Activated naive CD8-positive, alpha-beta T cell treated with anti-CD3 and anti-CD28 coated beads, Interleukin-2, amount 10 ng/mL, durations not matched to agents 7 days and 5 days (primary cell): ENCODE data around the gene BMAL1. TPM values are rescaled to one million over a fixed set of nuclear protein-coding genes. Genes with fewer than 3 reads are reported as not detected.

ENCODE experiments used
- ATAC-seq: fragments of 150-1000 bp; cut with Tn5 transposase; one replicate; pipeline ENCODE4 v1.10.0; 2021; ENCODE audit warnings: low read depth, moderate library complexity
- POLR2A ChIA-PET: fragments of 350-600 bp; sonication (Branson Sonifier 250); formaldehyde crosslinking; loops from one replicate; lab custom pipeline; 2021; ENCODE audit warnings: antibody characterized with exemption; lab: Charles Lee
- DNase-seq: peaks from one replicate; pipeline ENCODE4 v3.0.0; 2021
- H3K27ac Mint-ChIP-seq: one replicate; pipeline ENCODE4 v1.8.0; 2022; ENCODE audit warnings: mild to moderate bottlenecking, mixed read lengths
- H3K27me3 Mint-ChIP-seq: one replicate; pipeline ENCODE4 v1.8.0; 2022; ENCODE audit warnings: mild to moderate bottlenecking, moderate library complexity, mixed read lengths
- H3K36me3 Mint-ChIP-seq: one replicate; pipeline ENCODE4 v1.8.0; 2021; ENCODE audit warnings: mild to moderate bottlenecking, mixed read lengths
- H3K4me1 Mint-ChIP-seq: one replicate; pipeline ENCODE4 v1.8.0; 2021; ENCODE audit warnings: mixed read lengths
- H3K4me3 Mint-ChIP-seq: one replicate; pipeline ENCODE4 v1.8.0; 2022; ENCODE audit warnings: mild to moderate bottlenecking, moderate library complexity, mixed read lengths
- H3K9me3 Mint-ChIP-seq: one replicate; pipeline ENCODE4 v1.8.0; 2021; ENCODE audit warnings: mixed read lengths
- total RNA-seq, 2 experiments: library from RNA; stranded (reverse); gene quantifications; one replicate each; pipeline ENCODE4 v1.2.3, GENCODE V29; 2021

BMAL1 gene
- total RNA-seq, 2 experiments from 2014 or later: 76.8 to 83.3 TPM

DNA sequence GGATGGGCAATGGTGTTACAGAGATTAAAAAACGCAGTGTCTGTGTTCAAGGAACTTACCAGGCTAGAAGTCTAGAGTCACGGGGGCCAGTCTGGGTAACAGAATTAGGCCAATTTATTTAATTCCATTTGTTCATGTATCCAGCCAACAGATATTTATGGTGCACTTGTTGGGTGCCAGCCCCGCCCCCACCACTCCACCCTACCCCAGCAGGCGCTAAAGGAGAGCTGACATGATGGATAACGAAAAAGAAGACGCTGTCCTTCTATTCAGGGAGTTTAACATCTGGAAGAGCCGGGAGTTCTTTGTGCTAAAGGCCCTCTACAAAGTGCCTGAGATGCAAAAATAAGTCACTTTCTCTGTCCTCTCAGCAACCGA, 1.1 kb upstream of the BMAL1 start:
- ATAC-seq (no peak), DNase-seq (no peak)
- peaks cover 35% of the 10 kb centered on the region for H3K4me1 Mint-ChIP-seq
- H3K36me3 Mint-ChIP-seq: peaks cover 4% of the 10 kb centered on the region
- no peaks in the 10 kb centered on the region for H3K9me3 Mint-ChIP-seq
- peak overlapping the region; percentile 95 for H3K4me3 Mint-ChIP-seq
- POLR2A ChIA-PET: interaction anchor here (0.8 to 1.8 kb wide), 2 partner anchors 21 to 68 kb away, joined by 3 to 5 read pairs; no protein-coding TSS in a partner anchor
- peaks cover 40% of the 10 kb centered on the region for H3K27me3 Mint-ChIP-seq
- H3K27ac Mint-ChIP-seq: peak overlapping the region; percentile 85

DNA sequence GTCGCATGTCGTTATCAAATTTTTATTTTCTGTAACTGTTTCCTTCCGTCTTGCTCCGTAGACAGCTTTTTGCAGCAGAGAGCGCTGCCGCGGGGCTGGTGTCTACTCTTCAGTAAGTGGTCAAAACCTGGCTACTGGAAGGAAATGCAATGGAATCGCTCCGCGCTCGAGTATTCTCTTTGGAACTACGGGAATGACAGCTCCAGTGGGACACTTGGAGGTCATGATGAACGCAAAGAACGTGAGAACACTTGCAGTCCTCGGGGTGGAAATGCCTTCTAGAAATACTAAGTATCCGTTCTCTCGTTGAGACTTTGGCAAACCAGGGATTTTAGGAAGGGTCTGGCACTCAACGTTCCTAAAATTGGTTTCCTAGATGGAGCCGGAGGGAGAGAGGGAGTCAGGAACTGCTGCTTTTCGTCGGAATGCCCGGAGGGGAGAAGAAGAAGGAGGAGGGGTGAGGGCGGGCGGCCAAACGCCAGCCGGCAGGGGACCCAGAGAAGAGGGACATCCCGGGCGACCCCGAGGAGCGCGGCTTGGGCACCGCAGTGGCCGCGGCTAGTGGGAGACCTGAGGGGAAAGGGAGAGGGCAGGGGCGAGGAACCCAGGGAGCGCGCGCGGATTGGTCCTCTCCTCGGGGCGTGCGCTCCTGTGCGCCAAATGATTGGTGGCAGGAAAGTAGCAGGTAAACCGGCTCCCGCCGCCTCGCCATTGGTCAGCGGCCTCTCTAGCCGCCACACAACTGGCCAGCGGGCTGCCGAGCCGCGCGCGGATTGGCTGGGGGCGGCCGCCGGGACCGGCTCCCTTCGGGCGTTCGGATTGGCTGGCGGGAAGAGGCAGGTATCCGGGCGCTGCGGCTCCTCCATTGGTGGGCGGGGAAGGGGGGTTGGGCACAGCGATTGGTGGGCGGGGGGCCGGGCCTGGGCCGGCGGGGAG, 490 bp upstream of the BMAL1 start:
- POLR2A ChIA-PET: interaction anchor here (0.8 to 1.8 kb wide), 2 partner anchors 21 to 69 kb away, joined by 3 to 5 read pairs; no protein-coding TSS in a partner anchor
- peak; percentile 92 for ATAC-seq
- DNase-seq: peak; percentile 97
- peaks cover 37% of the 10 kb centered on the region for H3K27me3 Mint-ChIP-seq
- peak overlapping the region; percentile 85 for H3K27ac Mint-ChIP-seq
- H3K4me1 Mint-ChIP-seq: peaks cover 37% of the 10 kb centered on the region
- H3K4me3 Mint-ChIP-seq: peak overlapping the region; percentile 95
- peaks cover 6% of the 10 kb centered on the region for H3K36me3 Mint-ChIP-seq
- no peaks in the 10 kb centered on the region for H3K9me3 Mint-ChIP-seq

DNA sequence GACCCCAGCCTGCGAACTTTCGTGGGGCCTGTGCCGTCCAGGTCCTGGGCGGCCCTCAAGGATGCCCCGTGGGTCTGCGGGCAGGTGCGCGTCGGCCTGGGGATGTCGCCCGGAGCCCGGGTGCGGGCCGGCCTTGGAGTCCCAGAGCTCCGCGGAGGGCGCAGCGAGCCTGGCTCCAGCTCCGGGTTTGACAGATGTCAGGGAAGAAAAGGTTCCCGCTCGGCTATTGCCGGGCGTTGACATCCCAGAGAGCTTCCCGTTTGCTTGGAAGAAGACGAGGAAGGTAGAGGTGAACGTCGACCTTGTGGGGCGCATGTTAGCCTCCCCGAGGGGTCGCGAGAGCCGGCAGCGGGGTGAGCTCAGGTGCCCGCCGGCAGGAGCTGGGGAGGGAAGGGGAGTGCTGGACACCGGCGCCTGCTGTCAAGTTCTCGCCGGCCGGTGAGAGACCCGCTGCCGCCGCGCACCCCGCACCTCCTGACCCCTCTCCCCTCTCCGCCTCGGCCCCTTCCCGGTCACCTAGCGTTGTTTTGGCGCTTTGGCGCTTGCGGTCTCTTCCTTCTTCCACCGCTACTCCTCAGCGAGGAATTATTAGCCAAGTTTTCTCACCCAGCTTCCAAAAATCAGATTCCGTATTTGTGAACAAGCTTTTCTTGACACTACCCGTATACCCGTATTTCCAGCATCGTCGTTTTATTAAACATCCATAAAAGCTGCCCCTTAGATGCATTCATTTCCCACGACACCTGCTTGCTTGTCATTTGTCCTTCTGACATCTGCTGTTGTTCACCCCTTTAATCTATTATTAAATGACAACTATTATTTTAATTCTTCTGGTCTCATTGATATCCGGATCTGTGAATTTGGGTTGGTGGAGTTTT, 1.3 kb downstream of the BMAL1 start:
- no peak for DNase-seq
- H3K9me3 Mint-ChIP-seq: no peaks in the 10 kb centered on the region
- POLR2A ChIA-PET: interaction anchor here (0.6 to 2.8 kb wide), 8 partner anchors 12 to 165 kb away, joined by 3 to 9 read pairs (median 4); no protein-coding TSS in a partner anchor
- H3K4me3 Mint-ChIP-seq: peak overlapping the region; percentile 92
- peak overlapping the region; percentile 77 for H3K27ac Mint-ChIP-seq
- no peak for ATAC-seq
- peaks cover 52% of the 10 kb centered on the region for H3K4me1 Mint-ChIP-seq
- H3K27me3 Mint-ChIP-seq: peaks cover 28% of the 10 kb centered on the region
- peaks cover 12% of the 10 kb centered on the region for H3K36me3 Mint-ChIP-seq

DNA sequence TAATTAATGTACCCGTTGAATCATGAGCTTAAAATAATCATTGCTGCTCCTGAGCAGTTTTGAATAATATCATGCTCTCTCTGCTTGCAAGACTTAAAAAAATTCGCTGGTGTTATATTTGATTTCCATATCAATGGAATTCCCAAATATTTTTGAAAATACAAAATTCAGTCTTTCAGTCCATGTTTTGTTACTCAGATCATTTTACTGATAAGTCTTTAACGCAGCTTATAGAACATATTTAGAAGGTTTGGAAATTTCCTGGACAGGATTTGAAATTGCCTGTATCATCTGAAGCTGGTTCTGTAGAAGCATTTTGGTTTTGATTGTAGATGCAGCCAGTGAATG, 1.9 kb downstream of the BMAL1 start:
- Mint-ChIP-seq H3K27me3 (peaks cover 22% of the 10 kb centered on the region), H3K27ac (peak overlapping the region; percentile 77), H3K9me3 (no peaks in the 10 kb centered on the region), H3K36me3 (peaks cover 12% of the 10 kb centered on the region), H3K4me3 (peak overlapping the region; percentile 92), H3K4me1 (peaks cover 55% of the 10 kb centered on the region)
- POLR2A ChIA-PET: interaction anchor here (0.6 to 2.8 kb wide), 6 partner anchors 17 to 164 kb away, joined by 4 to 9 read pairs (median 6); no protein-coding TSS in a partner anchor
- DNase-seq (no peak), ATAC-seq (no peak)

DNA sequence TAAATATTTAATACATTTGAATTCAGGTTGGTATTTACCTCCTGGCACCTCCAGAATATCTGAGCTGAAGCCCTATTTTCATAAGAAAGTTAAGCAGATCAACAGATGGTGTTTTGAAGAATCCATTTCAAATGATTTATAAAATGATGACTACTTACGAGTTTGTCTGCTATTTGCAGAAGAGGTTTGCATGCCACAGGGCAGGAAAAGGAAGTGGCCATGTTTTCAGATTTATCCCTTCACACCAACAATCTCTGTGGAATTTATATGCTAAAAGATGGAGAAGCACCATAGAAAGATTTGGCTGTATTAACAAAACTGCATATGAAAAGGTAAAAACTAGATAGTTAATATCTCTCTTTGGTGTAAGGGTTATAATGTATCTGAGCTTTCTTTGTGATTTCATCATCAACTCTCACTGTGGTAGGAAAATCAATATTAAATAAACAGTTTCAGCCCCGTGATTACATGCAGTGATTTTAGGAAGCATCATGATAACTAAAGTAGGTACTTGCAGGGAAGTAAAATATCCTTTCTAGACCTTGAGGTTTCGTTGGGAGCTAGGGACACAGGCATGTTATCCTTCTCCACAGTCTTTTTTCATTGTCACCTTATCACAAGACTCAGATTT, 2.6 kb downstream of the BMAL1 start:
- peak overlapping the region; percentile 92 for H3K4me3 Mint-ChIP-seq
- H3K36me3 Mint-ChIP-seq: peaks cover 18% of the 10 kb centered on the region
- H3K27me3 Mint-ChIP-seq: peaks cover 14% of the 10 kb centered on the region
- no peak for DNase-seq
- peak overlapping the region; percentile 77 for H3K27ac Mint-ChIP-seq
- ATAC-seq: no peak
- POLR2A ChIA-PET: interaction anchor here (2.4 to 2.8 kb wide), 2 partner anchors 18 to 58 kb away, joined by 8 to 9 read pairs; no protein-coding TSS in a partner anchor
- H3K4me1 Mint-ChIP-seq: peaks cover 63% of the 10 kb centered on the region
- no peaks in the 10 kb centered on the region for H3K9me3 Mint-ChIP-seq

DNA sequence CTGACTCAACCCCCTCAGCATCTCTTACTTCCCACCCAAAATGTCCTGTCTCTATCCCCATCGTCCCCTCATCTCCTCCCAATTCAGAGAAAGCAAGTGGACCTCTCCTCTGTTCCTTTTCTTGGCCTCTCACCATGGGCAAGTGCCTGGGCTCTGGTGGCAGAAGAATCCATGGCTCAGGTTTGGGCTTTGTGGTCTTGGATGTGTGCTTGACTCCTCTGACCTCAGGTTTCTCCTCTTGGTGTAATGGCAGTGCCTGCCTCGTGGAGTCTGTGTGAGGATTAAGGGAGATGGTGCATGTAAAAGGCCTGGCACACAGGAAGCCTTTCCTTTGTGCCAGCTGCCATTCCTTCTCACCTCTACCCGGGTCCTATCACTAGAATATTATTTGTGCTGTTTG, 3.2 kb downstream of the BMAL1 start:
- Mint-ChIP-seq H3K4me3 (peak overlapping the region; percentile 92), H3K27ac (peak overlapping the region; percentile 77), H3K4me1 (peaks cover 67% of the 10 kb centered on the region), H3K27me3 (peaks cover 8% of the 10 kb centered on the region), H3K36me3 (peaks cover 18% of the 10 kb centered on the region), H3K9me3 (no peaks in the 10 kb centered on the region)
- DNase-seq (no peak), ATAC-seq (no peak)
- POLR2A ChIA-PET: no interaction called here

DNA sequence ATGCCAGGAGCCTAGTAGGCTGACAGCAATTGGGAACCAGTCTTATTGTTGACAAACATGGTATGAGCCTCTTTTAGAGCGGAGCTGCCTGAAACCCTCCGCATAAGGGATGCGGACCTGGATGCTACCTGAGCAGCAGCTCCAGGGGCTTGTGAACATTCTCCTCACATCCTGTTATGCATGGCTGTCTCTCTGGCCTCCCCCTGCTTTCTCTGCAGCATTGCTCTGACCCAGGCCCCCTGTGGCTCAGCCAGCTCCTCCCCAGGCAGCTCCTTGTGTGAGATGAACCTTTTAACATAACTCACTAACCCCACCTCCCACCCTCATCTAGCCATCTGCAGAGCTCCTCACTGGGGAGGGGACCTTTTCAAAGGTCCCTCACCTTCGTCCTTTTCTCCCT, 6.0 kb downstream of the BMAL1 start:
- no peaks in the 10 kb centered on the region for H3K27me3 Mint-ChIP-seq
- H3K4me3 Mint-ChIP-seq: no peak overlapping the region
- ATAC-seq (no peak), DNase-seq (no peak)
- peaks cover 83% of the 10 kb centered on the region for H3K4me1 Mint-ChIP-seq
- no peaks in the 10 kb centered on the region for H3K9me3 Mint-ChIP-seq
- POLR2A ChIA-PET: interaction anchor here (1.0 kb wide), 1 partner anchor 56 kb away, joined by 3 read pairs; no protein-coding TSS in a partner anchor
- no peak overlapping the region for H3K27ac Mint-ChIP-seq
- H3K36me3 Mint-ChIP-seq: peaks cover 21% of the 10 kb centered on the region

DNA sequence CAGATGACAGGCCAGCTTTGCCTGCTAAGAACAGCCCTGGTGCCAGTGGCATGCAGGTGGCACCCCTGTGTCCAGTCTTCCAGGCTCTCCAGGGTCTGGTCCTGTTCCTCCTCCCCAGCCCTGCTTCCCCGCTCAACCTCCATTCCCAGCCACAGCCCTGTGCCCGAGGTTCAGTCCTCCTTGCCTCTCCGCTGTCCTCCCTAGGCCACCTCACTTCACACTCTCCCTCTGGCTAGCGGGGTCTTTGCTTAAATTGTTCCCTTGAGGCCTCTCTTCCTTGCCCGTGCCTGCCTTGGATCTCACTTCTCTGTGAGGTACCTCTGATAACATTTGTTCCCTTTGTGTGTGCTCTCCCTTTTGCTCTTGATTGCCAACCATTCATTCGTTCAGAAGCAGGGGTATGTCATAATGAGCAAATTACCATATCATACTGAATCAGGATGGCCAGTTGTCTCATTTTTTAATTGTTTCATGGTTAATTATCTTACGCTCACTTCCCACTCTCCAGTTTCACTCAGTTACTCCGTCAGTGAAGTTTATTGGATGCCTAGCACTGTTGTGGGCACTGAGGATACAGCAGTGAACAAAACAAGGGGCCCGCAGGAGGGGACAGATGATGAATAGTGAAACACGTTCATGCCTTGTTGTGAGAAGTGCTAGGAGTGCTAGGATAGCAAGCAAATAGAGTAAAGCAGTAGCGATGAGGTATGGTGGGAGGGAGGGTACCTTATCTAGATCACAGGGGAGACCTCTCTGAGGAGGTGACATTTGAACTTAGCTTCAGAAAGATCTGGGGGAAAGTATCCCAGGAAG, 7.4 kb downstream of the BMAL1 start:
- Mint-ChIP-seq H3K27me3 (no peaks in the 10 kb centered on the region), H3K4me1 (peaks cover 83% of the 10 kb centered on the region), H3K27ac (peak overlapping the region; percentile 9), H3K36me3 (peaks cover 22% of the 10 kb centered on the region), H3K9me3 (no peaks in the 10 kb centered on the region), H3K4me3 (peak overlapping the region; percentile 18)
- ATAC-seq (no peak), DNase-seq (no peak)
- POLR2A ChIA-PET: interaction anchor here (0.7 kb wide), 1 partner anchor 13 kb away, joined by 3 read pairs; no protein-coding TSS in a partner anchor

DNA sequence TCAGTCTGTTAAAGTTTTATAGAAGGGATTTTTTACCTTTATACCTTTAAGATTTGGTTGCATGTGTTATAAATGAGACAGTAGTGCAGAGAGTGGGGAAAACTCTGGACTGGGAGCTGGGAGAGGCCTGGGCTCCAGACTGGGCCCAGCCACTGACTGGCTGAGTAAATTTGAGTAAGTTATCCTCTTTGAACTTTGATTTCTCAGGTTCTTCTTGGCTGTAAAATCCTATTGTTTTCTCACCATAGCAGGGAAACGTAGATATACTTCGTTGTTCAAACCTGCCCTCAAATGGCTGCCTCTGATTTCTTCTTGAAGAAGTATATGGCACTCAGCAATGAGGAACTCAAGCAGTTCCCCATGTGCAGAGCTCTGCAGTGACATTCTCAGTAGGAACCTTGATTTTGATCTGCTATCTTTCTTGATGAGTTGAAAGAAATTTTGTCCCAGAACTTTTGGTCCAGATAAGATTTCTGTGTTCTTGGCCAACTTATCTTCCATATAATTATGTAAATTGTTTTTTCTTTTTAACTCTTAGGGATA, 8.8 kb downstream of the BMAL1 start:
- Mint-ChIP-seq H3K9me3 (no peaks in the 10 kb centered on the region), H3K4me1 (peaks cover 79% of the 10 kb centered on the region), H3K27me3 (no peaks in the 10 kb centered on the region), H3K27ac (peak overlapping the region; percentile 50), H3K36me3 (peaks cover 26% of the 10 kb centered on the region), H3K4me3 (peak overlapping the region; percentile 56)
- POLR2A ChIA-PET: interaction anchor here (0.5 to 2.0 kb wide), 5 partner anchors 12 to 52 kb away, joined by 3 to 11 read pairs (median 5); no protein-coding TSS in a partner anchor
- no peak for DNase-seq
- no peak for ATAC-seq

DNA sequence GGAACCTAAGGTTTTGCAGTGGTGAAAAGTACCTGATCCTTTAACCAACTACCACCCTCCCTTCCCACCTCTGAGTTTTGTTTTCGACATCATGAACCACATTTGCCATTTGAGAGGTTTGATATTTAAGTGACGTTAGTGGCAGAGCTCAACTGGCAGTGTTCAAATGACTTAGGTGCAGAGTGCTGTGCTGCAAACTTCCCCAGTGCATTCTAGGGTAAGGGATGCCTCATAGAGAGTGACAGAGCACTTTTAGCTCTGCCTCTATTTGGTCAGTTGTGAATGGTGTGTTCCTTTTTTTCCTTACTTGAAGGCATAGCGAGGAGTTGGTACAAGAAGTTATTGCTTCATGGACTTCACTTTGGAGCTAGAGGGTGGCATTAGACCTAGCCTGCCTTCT, 9.4 kb downstream of the BMAL1 start:
- peaks cover 24% of the 10 kb centered on the region for H3K36me3 Mint-ChIP-seq
- H3K4me3 Mint-ChIP-seq: peak overlapping the region; percentile 56
- POLR2A ChIA-PET: interaction anchor here (0.8 to 2.0 kb wide), 4 partner anchors 11 to 52 kb away, joined by 3 to 11 read pairs (median 4); no protein-coding TSS in a partner anchor
- no peaks in the 10 kb centered on the region for H3K27me3 Mint-ChIP-seq
- DNase-seq (no peak), ATAC-seq (peak; percentile 85)
- H3K27ac Mint-ChIP-seq: peak overlapping the region; percentile 50
- H3K9me3 Mint-ChIP-seq: no peaks in the 10 kb centered on the region
- H3K4me1 Mint-ChIP-seq: peaks cover 75% of the 10 kb centered on the region

DNA sequence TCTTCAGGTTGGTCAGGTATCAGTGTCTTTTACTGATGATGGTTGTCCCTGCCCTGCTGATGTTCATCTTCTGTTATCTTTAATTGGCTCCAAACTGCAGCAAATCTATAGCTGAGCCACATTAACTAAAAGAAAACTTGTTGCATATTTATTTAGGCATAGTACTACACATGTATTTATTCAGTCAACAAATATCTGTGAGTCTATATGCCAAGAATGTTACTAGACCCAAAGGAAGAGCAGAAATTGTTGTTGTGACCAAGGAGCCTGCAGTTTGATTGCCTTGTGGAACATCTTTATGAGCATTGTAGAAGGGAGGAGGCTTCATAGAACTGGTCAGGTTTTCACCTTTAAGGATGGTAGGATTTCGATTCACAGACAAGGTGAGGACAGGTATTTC, 10.1 kb downstream of the BMAL1 start:
- ATAC-seq: no peak
- no peaks in the 10 kb centered on the region for H3K27me3 Mint-ChIP-seq
- DNase-seq: no peak
- no peaks in the 10 kb centered on the region for H3K9me3 Mint-ChIP-seq
- H3K36me3 Mint-ChIP-seq: peaks cover 20% of the 10 kb centered on the region
- peak overlapping the region; percentile 56 for H3K4me3 Mint-ChIP-seq
- H3K4me1 Mint-ChIP-seq: peaks cover 72% of the 10 kb centered on the region
- POLR2A ChIA-PET: interaction anchor here (1.0 to 2.0 kb wide), 3 partner anchors 11 to 51 kb away, joined by 3 to 11 read pairs (median 6); no protein-coding TSS in a partner anchor
- H3K27ac Mint-ChIP-seq: peak overlapping the region; percentile 74
